Measurements from ENCODE around the gene WDFY1. TPM values are rescaled to one million over a fixed set of nuclear protein-coding genes. Genes with fewer than 3 reads are reported as not detected.

Gene WDFY1
- total and polyA plus RNA-seq, 2 donors (not counting 3 experiments of a cell fraction or from before 2014, with no cell fraction given) = 54.7 to 68.7 TPM

DNA sequence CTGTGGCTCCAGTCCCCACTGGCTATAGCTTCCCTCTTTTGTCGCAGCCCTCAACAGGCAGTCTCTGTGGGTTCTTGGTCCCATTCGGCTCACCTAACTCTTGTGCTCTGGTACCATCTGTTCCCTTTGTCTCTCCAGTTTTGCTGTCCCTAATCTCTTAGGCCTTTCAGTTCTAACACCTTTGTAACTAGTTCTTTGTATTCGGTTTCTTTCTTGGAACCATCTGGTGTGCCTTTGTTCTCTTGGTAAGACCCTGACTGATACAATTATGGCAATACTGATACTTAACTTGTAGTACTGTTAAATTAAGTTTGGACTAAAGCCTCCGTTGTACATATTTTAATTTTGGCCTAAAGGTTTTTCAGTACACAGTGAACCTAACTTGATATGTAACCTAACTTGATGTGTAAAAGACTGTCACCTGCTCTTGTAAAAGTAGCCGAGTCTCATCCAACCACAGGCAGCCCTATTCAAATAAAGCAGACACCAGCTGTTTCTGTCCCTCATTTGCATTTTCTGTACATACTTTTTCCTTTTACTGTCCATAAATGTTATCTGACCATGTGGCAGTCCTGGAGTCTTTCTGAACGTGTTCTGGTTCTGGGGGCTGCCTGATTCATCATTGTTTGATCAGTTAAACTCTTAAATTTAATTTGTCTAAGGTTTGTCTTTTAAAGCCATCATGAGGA, 7.3 kb upstream of the WDFY1 start:
- Histone ChIP-seq H3K4me1 (ENCODE audit: control insufficient read depth, extremely low read depth, insufficient read depth, low read length) (peaks cover 5% of the 10 kb centered on the region), H3K9me1 (replicated peaks; ENCODE audit: control insufficient read depth, extremely low read depth, insufficient read depth, low read length) (no peaks in the 10 kb centered on the region), H3K27me3 (ENCODE audit: control insufficient read depth in 2 of 2, insufficient read depth in 2 of 2, low read length in 2 of 2) (no peaks in the 10 kb centered on the region), H3K27ac (ENCODE audit: insufficient read depth, low read depth, low read length) (no peak overlapping the region), H3K79me2 (ENCODE audit: control insufficient read depth, insufficient read depth, low read length) (peaks cover 1% of the 10 kb centered on the region), H4K20me1 (replicated peaks; ENCODE audit: control insufficient read depth, extremely low read depth, insufficient read depth, low read length) (no peaks in the 10 kb centered on the region), H3K9ac (replicated peaks; ENCODE audit: extremely low read depth, insufficient read depth, low read length) (no peak overlapping the region), H3K36me3 (ENCODE audit: control insufficient read depth in 2 of 2, extremely low read depth in 1 of 2, insufficient read depth in 2 of 2, low read length in 2 of 2) (no peaks in the 10 kb centered on the region), H3K4me3 (replicated peaks in 1 of 3; ENCODE audit: insufficient read depth in 1 of 3, low read depth in 1 of 3, low read length in 3 of 3) (no peak overlapping the region), H3K9me3 (replicated peaks; ENCODE audit: control insufficient read depth, insufficient read depth, low read length) (no peaks in the 10 kb centered on the region), H2AFZ (ENCODE audit: low read depth, low read length) (no peak overlapping the region), H3K4me2 (ENCODE audit: insufficient read depth, low read length) (no peak overlapping the region)
- FAIRE-seq (no peak), DNase-seq (ENCODE audit: low read depth, low spot score) (no peak)
- ChIA-PET POLR2A (no interaction called here), CTCF (interaction anchor here (0.7 kb wide), 1 partner anchor 18 kb away, joined by 3 read pairs; no protein-coding TSS in a partner anchor)
- TF ChIP-seq MYC (IDR thresholded peaks at IDR 0.05; ENCODE audit: low read depth, low read length) (no peak), GATA2 (IDR thresholded peaks at IDR 0.05; ENCODE audit: insufficient read depth, insufficient read length, low read depth, low read length) (no peak), JUN (IDR thresholded peaks at IDR 0.05; ENCODE audit: borderline replicate concordance, insufficient read depth, insufficient read length, low read depth) (no peak), FOS (IDR thresholded peaks at IDR 0.05; ENCODE audit: borderline replicate concordance, insufficient read depth, low read length) (no peak), POLR2AphosphoS5 (IDR thresholded peaks at IDR 0.05; ENCODE audit: insufficient read depth, low read depth, low read length) (no peak), EZH2 (IDR thresholded peaks at IDR 0.05; ENCODE audit: borderline replicate concordance, low read depth, low read length, severe bottlenecking) (no peak), CTCF (IDR thresholded peaks at IDR 0.05; ENCODE audit: extremely low read depth in 1 of 2, insufficient read depth in 1 of 2, low read depth in 1 of 2, low read length in 2 of 2) (no peak), POLR2A (IDR thresholded peaks at IDR 0.05; ENCODE audit: low read depth, low read length) (no peak)
- TF ChIP-seq, protein P1, sequence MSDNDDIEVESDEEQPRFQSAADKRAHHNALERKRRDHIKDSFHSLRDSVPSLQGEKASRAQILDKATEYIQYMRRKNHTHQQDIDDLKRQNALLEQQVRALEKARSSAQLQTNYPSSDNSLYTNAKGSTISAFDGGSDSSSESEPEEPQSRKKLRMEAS (IDR thresholded peaks at IDR 0.05; ENCODE audit: insufficient read depth, insufficient read length) = no peak
- BruUV-seq (replicated peaks) = no TSS peak
- dilution Hi-C loops (cut with MboI; ENCODE audit: extremely low pct_ligation_motif_present, low sequenced_read_pairs) = no loop called here
- intact Hi-C loops (cut with micrococcal nuclease) = loop anchor here (10.0 kb wide), 1 partner anchor 228 kb away; no protein-coding TSS in a partner anchor

All from endothelial cell of umbilical vein (primary cell).